Keratinocyte (primary cell): ENCODE results near the gene CDH6. TPM values are rescaled to one million over a fixed set of nuclear protein-coding genes. Genes with fewer than 3 reads are reported as not detected.

ENCODE experiments used
- DNase-seq: peaks from one replicate; pipeline ENCODE4 v3.0.0-alpha.2; 2011; ENCODE audit warnings: low read depth, missing footprints, low spot score
- FAIRE-seq: peaks from 2 replicates; lab custom pipeline; 2011; peaks lifted over from hg19 to GRCh38; lab: Jason Lieb, UNC
- H2AFZ ChIP-seq: 2 replicates; pipeline ENCODE4 v1.6.0; 2012; ENCODE audit warnings: low read length, control low read depth, inconsistent platforms; ENCODE audit not compliant: control insufficient read depth
- H3K27ac ChIP-seq: 2 replicates; pipeline ENCODE4 v1.5.1; 2011; ENCODE audit warnings: low read length; ENCODE audit not compliant: control insufficient read depth, insufficient read depth
- H3K27me3 ChIP-seq: 3 replicates; pipeline ENCODE4 v1.6.0; 2011; ENCODE audit warnings: low read length; ENCODE audit not compliant: control insufficient read depth, insufficient read depth; ENCODE audit errors: extremely low read depth
- H3K36me3 ChIP-seq, 2 experiments: 2 replicates in 1 of 2; 3 replicates in 1 of 2; pipeline ENCODE4 v1.5.1; 2011; ENCODE audit warnings: low read length in 2 of 2, mild to moderate bottlenecking in 1 of 2; ENCODE audit not compliant: control insufficient read depth in 2 of 2, insufficient read depth in 2 of 2; ENCODE audit errors: extremely low read depth in 1 of 2
- H3K4me1 ChIP-seq: 3 replicates; pipeline ENCODE4 v1.5.1; 2011; ENCODE audit warnings: low read length; ENCODE audit not compliant: control insufficient read depth, insufficient read depth; ENCODE audit errors: extremely low read depth
- H3K4me2 ChIP-seq: 3 replicates; pipeline ENCODE4 v1.6.0; 2011; ENCODE audit warnings: low read depth, low read length; ENCODE audit not compliant: control insufficient read depth, insufficient read depth; ENCODE audit errors: extremely low read depth
- H3K4me3 ChIP-seq, 3 experiments: fragments of 200-600 bp in 1 of 3; sonication (generic) in 1 of 3; 2 replicates in 2 of 3; 3 replicates in 1 of 3; pipeline ENCODE4 v1.5.1; 2011 to 2016; ENCODE audit warnings: low read length in 3 of 3, mild to moderate bottlenecking in 3 of 3, control low read depth in 2 of 3, inconsistent platforms in 1 of 3, low read depth in 1 of 3, mixed read lengths in 1 of 3, mixed run types in 1 of 3, moderate library complexity in 1 of 3; ENCODE audit not compliant: control insufficient read depth in 2 of 3, insufficient read depth in 2 of 3; ENCODE audit errors: extremely low read depth in 1 of 3
- H3K79me2 ChIP-seq: 2 replicates; pipeline ENCODE4 v1.6.0; 2012; ENCODE audit warnings: low read length; ENCODE audit not compliant: control insufficient read depth, insufficient read depth
- H3K9ac ChIP-seq: 3 replicates; pipeline ENCODE4 v1.6.0; 2011; ENCODE audit warnings: low read length; ENCODE audit not compliant: control insufficient read depth, insufficient read depth; ENCODE audit errors: extremely low read depth
- H3K9me1 ChIP-seq: 3 replicates; pipeline ENCODE4 v1.6.0; 2011; ENCODE audit warnings: low read length; ENCODE audit not compliant: control insufficient read depth, insufficient read depth; ENCODE audit errors: extremely low read depth
- H3K9me3 ChIP-seq: 2 replicates; pipeline ENCODE4 v1.5.1; 2012; ENCODE audit warnings: low read depth, low read length; ENCODE audit not compliant: control insufficient read depth
- H4K20me1 ChIP-seq: 3 replicates; pipeline ENCODE4 v1.6.0; 2011; ENCODE audit warnings: low read length; ENCODE audit not compliant: control insufficient read depth, insufficient read depth; ENCODE audit errors: extremely low read depth
- EZH2 ChIP-seq: IDR thresholded peaks from one replicate; pipeline ENCODE4 v1.6.1; 2012; ENCODE audit warnings: inconsistent platforms, mild to moderate bottlenecking, low read length, moderate library complexity
- dilution Hi-C: fragments of 300-500 bp; cut with MboI; formaldehyde crosslinking; loops from one replicate; pipeline ENCODE4 v1.7.0; 2020; ENCODE audit warnings: low sequenced_read_pairs; ENCODE audit not compliant: extremely low pct_ligation_motif_present
- polyA plus RNA-seq, 5 experiments: library from polyadenylated mRNA; depleted of rRNA in 3 of 5; stranded (reverse) in 3 of 5; stranded (forward) in 1 of 5; unstranded in 1 of 5; fragments of >200 nt; gene quantifications; 1 replicate in 1 of 5; 2 replicates in 3 of 5; 3 replicates in 1 of 5; pipeline versions ENCODE4 v1.2.1 to v1.2.3, GENCODE V29; 2011 to 2012; ENCODE audit warnings: missing spikeins in 2 of 5, low read depth in 1 of 5, low replicate concordance in 1 of 5
- TF ChIP-seq, protein P1 (sequence below), 3 experiments: IDR thresholded peaks in 1 of 3; conservative IDR thresholded peaks in 1 of 3; optimal IDR thresholded peaks in 1 of 3; 2 replicates in 2 of 3; 3 replicates in 1 of 3; pipeline versions ENCODE3 to v1.5.1; 2011; ENCODE audit warnings: low read length in 3 of 3, mild to moderate bottlenecking in 3 of 3, moderate library complexity in 2 of 3, control low read depth in 1 of 3, inconsistent platforms in 1 of 3; ENCODE audit not compliant: insufficient read depth in 2 of 3; ENCODE audit errors: extremely low read depth in 1 of 3

CDH6 gene
- polyA plus RNA-seq, 1 donor (not counting 4 experiments of a cell fraction or from before 2014, with no cell fraction given): not detected

DNA sequence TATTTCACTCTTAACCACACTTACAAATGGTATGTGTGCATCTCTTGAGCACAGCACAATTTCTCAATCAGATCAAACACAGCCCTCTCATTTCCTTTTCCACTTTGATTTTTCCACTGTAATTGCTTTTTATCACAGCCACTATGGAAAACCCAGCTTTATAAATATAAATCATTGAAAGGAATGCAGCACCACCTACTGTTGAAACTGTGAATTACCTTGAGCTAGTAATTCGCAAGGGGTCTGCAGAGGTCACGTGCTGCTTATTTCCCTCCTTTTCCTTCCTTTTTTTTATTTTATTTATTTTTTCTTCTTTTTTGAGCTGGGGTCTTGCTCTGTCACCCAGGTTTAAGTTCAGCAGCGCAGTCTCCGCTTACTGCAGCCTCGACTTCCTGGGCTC, 76.9 kb downstream of the CDH6 start:
- DNase-seq: no peak
- no peaks in the 10 kb centered on the region for H3K4me1 ChIP-seq
- H2AFZ ChIP-seq: no peak overlapping the region
- dilution Hi-C loops: no loop called here
- no peak overlapping the region for H3K4me3 ChIP-seq
- no peak for TF ChIP-seq EZH2
- TF ChIP-seq, protein P1, sequence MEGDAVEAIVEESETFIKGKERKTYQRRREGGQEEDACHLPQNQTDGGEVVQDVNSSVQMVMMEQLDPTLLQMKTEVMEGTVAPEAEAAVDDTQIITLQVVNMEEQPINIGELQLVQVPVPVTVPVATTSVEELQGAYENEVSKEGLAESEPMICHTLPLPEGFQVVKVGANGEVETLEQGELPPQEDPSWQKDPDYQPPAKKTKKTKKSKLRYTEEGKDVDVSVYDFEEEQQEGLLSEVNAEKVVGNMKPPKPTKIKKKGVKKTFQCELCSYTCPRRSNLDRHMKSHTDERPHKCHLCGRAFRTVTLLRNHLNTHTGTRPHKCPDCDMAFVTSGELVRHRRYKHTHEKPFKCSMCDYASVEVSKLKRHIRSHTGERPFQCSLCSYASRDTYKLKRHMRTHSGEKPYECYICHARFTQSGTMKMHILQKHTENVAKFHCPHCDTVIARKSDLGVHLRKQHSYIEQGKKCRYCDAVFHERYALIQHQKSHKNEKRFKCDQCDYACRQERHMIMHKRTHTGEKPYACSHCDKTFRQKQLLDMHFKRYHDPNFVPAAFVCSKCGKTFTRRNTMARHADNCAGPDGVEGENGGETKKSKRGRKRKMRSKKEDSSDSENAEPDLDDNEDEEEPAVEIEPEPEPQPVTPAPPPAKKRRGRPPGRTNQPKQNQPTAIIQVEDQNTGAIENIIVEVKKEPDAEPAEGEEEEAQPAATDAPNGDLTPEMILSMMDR (optimal IDR thresholded peaks at IDR 0.05 in 1 of 3, IDR thresholded peaks at IDR 0.05 in 1 of 3, conservative IDR thresholded peaks at IDR 0.05 in 1 of 3; ENCODE audit: extremely low read depth in 1 of 3, insufficient read depth in 2 of 3, low read length in 3 of 3): peak; percentile 29 to 46 (median 44)
- H3K9me1 ChIP-seq: no peaks in the 10 kb centered on the region
- H3K27ac ChIP-seq: no peak overlapping the region
- H3K9me3 ChIP-seq: no peaks in the 10 kb centered on the region
- no peaks in the 10 kb centered on the region for H4K20me1 ChIP-seq
- no peaks in the 10 kb centered on the region for H3K36me3 ChIP-seq
- H3K9ac ChIP-seq: no peak overlapping the region
- no peak for FAIRE-seq
- no peaks in the 10 kb centered on the region for H3K79me2 ChIP-seq
- H3K27me3 ChIP-seq: no peaks in the 10 kb centered on the region
- H3K4me2 ChIP-seq: no peak overlapping the region

GRCh38 chr5:31271567-31271966, 78.1 kb downstream of the CDH6 start:
- Histone ChIP-seq H3K4me2 (no peak overlapping the region), H3K27ac (no peak overlapping the region), H3K4me3 (no peak overlapping the region), H3K36me3 (no peaks in the 10 kb centered on the region), H4K20me1 (no peaks in the 10 kb centered on the region), H3K9me3 (no peaks in the 10 kb centered on the region), H3K9me1 (no peaks in the 10 kb centered on the region), H3K4me1 (no peaks in the 10 kb centered on the region), H3K27me3 (no peaks in the 10 kb centered on the region), H2AFZ (no peak overlapping the region), H3K79me2 (no peaks in the 10 kb centered on the region), H3K9ac (no peak overlapping the region)
- no peak for TF ChIP-seq EZH2
- TF ChIP-seq, protein P1 (optimal IDR thresholded peaks at IDR 0.05 in 1 of 3, IDR thresholded peaks at IDR 0.05 in 1 of 3, conservative IDR thresholded peaks at IDR 0.05 in 1 of 3; ENCODE audit: extremely low read depth in 1 of 3, insufficient read depth in 2 of 3, low read length in 3 of 3): no peak
- FAIRE-seq: no peak
- DNase-seq: no peak
- dilution Hi-C loops: no loop called here
